ENCODE data around the gene NUP85.
"Not testable (repeated sequence)": the region's sequence is repeated elsewhere in the genome, so short reads cannot be mapped to it uniquely, and the experiment has no call there.

Gene NUP85

GRCh38 chr17:75249564-75249963 is 44.1 kb downstream of the NUP85 start (continued):
- TF ChIP-seq ZFP30 (CRISPR knock-in tag; IDR thresholded peaks at IDR 0.05) (no peak), SNAI2 (CRISPR knock-in tag; IDR thresholded peaks at IDR 0.05) (no peak), RARB (CRISPR knock-in tag; IDR thresholded peaks at IDR 0.05) (no peak), TSHZ2 (CRISPR knock-in tag; IDR thresholded peaks at IDR 0.05) (no peak), TCF4 (CRISPR knock-in tag; IDR thresholded peaks at IDR 0.05; ENCODE audit: borderline replicate concordance) (no peak), ZNF8 (CRISPR knock-in tag; IDR thresholded peaks at IDR 0.05) (no peak)

- TF ChIP-seq POU6F1 (CRISPR knock-in tag; IDR thresholded peaks at IDR 0.05; ENCODE audit: borderline replicate concordance, low read depth) (no peak), ZNF565 (CRISPR knock-in tag; conservative IDR thresholded peaks at IDR 0.05; ENCODE audit: low read depth) (no peak), PPARA (CRISPR knock-in tag; IDR thresholded peaks at IDR 0.05; ENCODE audit: borderline replicate concordance) (no peak), SNAI2 (CRISPR knock-in tag; IDR thresholded peaks at IDR 0.05) (no peak), ARNTL (CRISPR knock-in tag; IDR thresholded peaks at IDR 0.05; ENCODE audit: borderline replicate concordance, low read depth) (no peak), TCF4 (CRISPR knock-in tag; IDR thresholded peaks at IDR 0.05; ENCODE audit: borderline replicate concordance) (no peak), CSRNP3 (CRISPR knock-in tag; IDR thresholded peaks at IDR 0.05) (no peak), GLIS3 (CRISPR knock-in tag; IDR thresholded peaks at IDR 0.05) (no peak), ZFP3 (CRISPR knock-in tag; IDR thresholded peaks at IDR 0.05) (no peak), PATZ1 (CRISPR knock-in tag; IDR thresholded peaks at IDR 0.05; ENCODE audit: borderline replicate concordance) (no peak)
- peak; percentile 76 for ATAC-seq
Observed at GRCh38 chr17:75250009-75250471, 44.6 kb downstream of the NUP85 start.

GRCh38 chr17:75252039-75252816 is 46.7 kb downstream of the NUP85 start:
- TF ChIP-seq GLIS3 (CRISPR knock-in tag; IDR thresholded peaks at IDR 0.05), result no peak
- TF ChIP-seq ZC3H10 (CRISPR knock-in tag; IDR thresholded peaks at IDR 0.05), result no peak
- TF ChIP-seq ZFP30 (CRISPR knock-in tag; IDR thresholded peaks at IDR 0.05), result no peak
- no peak for TF ChIP-seq TSHZ2 (CRISPR knock-in tag; IDR thresholded peaks at IDR 0.05)
- no peak for TF ChIP-seq ZNF70 (CRISPR knock-in tag; IDR thresholded peaks at IDR 0.05)
- TF ChIP-seq ISL1 (CRISPR knock-in tag; IDR thresholded peaks at IDR 0.05), result no peak
- ATAC-seq, result no peak

GRCh38 chr17:75255954-75256698 is 50.6 kb downstream of the NUP85 start:
- not testable (repeated sequence) for ATAC-seq

- not testable (repeated sequence) for ATAC-seq
Observed at GRCh38 chr17:75257228-75257627, 51.7 kb downstream of the NUP85 start.
